Esophagus muscularis mucosa (tissue), 4 donors: ENCODE data around the gene PCDHGB3. TPM values are rescaled to one million over a fixed set of nuclear protein-coding genes. Genes with fewer than 3 reads are reported as not detected.
"Not testable (repeated sequence)": the region's sequence is repeated elsewhere in the genome, so short reads cannot be mapped to it uniquely, and the experiment has no call there.

Source experiments
- DNase-seq: peaks from one replicate; pipeline ENCODE4 v3.0.0-alpha.2; 2017; ENCODE audit errors: extremely low spot score
- H3K27ac ChIP-seq, 4 donors: fragments of 200-600 bp; sonication (generic); replicated peaks in 1 of 4; 1 replicate in 3 of 4; 2 replicates in 1 of 4; pipeline ENCODE4 v1.5.1; 2016 to 2019; ENCODE audit warnings: mild to moderate bottlenecking in 1 of 4
- H3K27me3 ChIP-seq, 4 donors: fragments of 200-600 bp; sonication (generic); one replicate each; pipeline versions ENCODE4 v1.5.1 to v1.6.0; 2016 to 2019
- H3K36me3 ChIP-seq, 4 donors: fragments of 200-600 bp; sonication (generic); one replicate each; pipeline ENCODE4 v1.5.1; 2016 to 2019
- H3K4me1 ChIP-seq, 4 donors: fragments of 200-600 bp; sonication (generic); one replicate each; pipeline ENCODE4 v1.5.1; 2016 to 2019
- H3K4me3 ChIP-seq, 4 donors: fragments of 200-600 bp; sonication (generic); 1 replicate in 2 of 4; 2 replicates in 2 of 4; pipeline ENCODE4 v1.5.1; 2016 to 2019; ENCODE audit warnings: mild to moderate bottlenecking in 4 of 4, moderate library complexity in 1 of 4
- H3K9me3 ChIP-seq, 4 donors: fragments of 200-600 bp; sonication (generic); 1 replicate in 3 of 4; 2 replicates in 1 of 4; pipeline ENCODE4 v1.5.1; 2016 to 2019
- CTCF ChIP-seq, 3 experiments: fragments of 200-600 bp in 2 of 3; fragments of 450-650 bp in 1 of 3; sonication (generic) in 2 of 3; IDR thresholded peaks; one replicate each; pipeline ENCODE4 v1.5.1; 2017 to 2019; ENCODE audit warnings: antibody characterized with exemption in 3 of 3, mild to moderate bottlenecking in 2 of 3, moderate library complexity in 1 of 3
- EP300 ChIP-seq: sonication (generic); formaldehyde crosslinking; IDR thresholded peaks from one replicate; pipeline ENCODE4 v1.6.1; 2017; ENCODE audit warnings: antibody characterized with exemption
- POLR2A ChIP-seq: fragments of 450-650 bp; IDR thresholded peaks from one replicate; pipeline ENCODE4 v1.6.1; 2017; ENCODE audit warnings: antibody characterized with exemption, moderate library complexity, mild to moderate bottlenecking, low read depth
- POLR2AphosphoS5 ChIP-seq, 2 donors: sonication (generic); formaldehyde crosslinking; IDR thresholded peaks; one replicate each; pipeline ENCODE4 v1.6.1; 2017; ENCODE audit warnings: antibody characterized with exemption in 2 of 2
- WGBS: methylation state at CpG from one replicate; pipeline ENCODE4 v1.1.5; 2018; 5-methylcytosine and 5-hydroxymethylcytosine counted together
- intact Hi-C: fragments of 100-400 bp; cut with DNase I; formaldehyde crosslinking; loops from one replicate; pipeline ENCODE4 v1.15.1; 2023
- total RNA-seq, 4 donors: library from RNA; depleted of rRNA; stranded (reverse); fragments of >200 nt; gene quantifications; one replicate each; pipeline versions ENCODE4 v1.1.0 to v1.2.1, GENCODE V29; 2016

Gene PCDHGB3
- total RNA-seq, 4 donors from 2014 or later, result 2.5 to 7.5 (median 3.8) TPM

- Histone ChIP-seq H3K27me3 (peaks cover 0 to 8% (median 0%) of the 10 kb centered on the region in 4 donors), H3K27ac (no peak overlapping the region), H3K36me3 (peaks cover 0 to 13% (median 9%) of the 10 kb centered on the region in 4 donors), H3K4me3 (no peak overlapping the region), H3K4me1 (no peaks in the 10 kb centered on the region), H3K9me3 (peaks cover 5 to 97% (median 95%) of the 10 kb centered on the region in 4 donors)
- intact Hi-C loops, result no loop called here
- TF ChIP-seq POLR2A, result no peak
- TF ChIP-seq EP300, result no peak
- TF ChIP-seq CTCF (IDR thresholded peaks at IDR 0.05), result no peak
- no peak for TF ChIP-seq POLR2AphosphoS5 (IDR thresholded peaks at IDR 0.05)
- DNase-seq, result no peak
- WGBS, result 47% methylated on average over 22 of the region's 43 CpGs
Observed at GRCh38 chr5:141384471-141385267, 14.6 kb downstream of the PCDHGB3 start.

GRCh38 chr5:141387557-141388311, 17.7 kb downstream of the PCDHGB3 start, which contains the start of gene PCDHGB4:
Gene PCDHGB4 (plus strand): TSS chr5:141387698. CDS start chr5:141387885, 187 bp downstream.
- TF ChIP-seq CTCF (IDR thresholded peaks at IDR 0.05), result peak in 2 of 3 experiments; percentile 8 to 28
- Histone ChIP-seq H3K36me3 (peaks cover 0 to 12% (median 8%) of the 10 kb centered on the region in 4 donors), H3K27me3 (peaks cover 0 to 12% (median 0%) of the 10 kb centered on the region in 4 donors), H3K9me3 (peaks cover 7 to 97% (median 97%) of the 10 kb centered on the region in 4 donors), H3K4me3 (peak within 1 kb of the TSS in 2 of 4 donors; percentile 31 to 33)
- H3K27ac ChIP-seq, intact Hi-C loops, DNase-seq, H3K4me1 ChIP-seq: not testable (repeated sequence)
- 18% methylated on average over 14 of the region's 40 CpGs for WGBS

- TF ChIP-seq POLR2AphosphoS5 (IDR thresholded peaks at IDR 0.05) (no peak), POLR2A (no peak), EP300 (no peak), CTCF (IDR thresholded peaks at IDR 0.05) (no peak)
- H3K4me1 ChIP-seq, result no peaks in the 10 kb centered on the region
- H3K27me3 ChIP-seq, result peaks cover 0 to 17% (median 0%) of the 10 kb centered on the region in 4 donors
- no peak overlapping the region for H3K4me3 ChIP-seq
- 44% methylated on average over 10 of the region's 10 CpGs for WGBS
- DNase-seq, result no peak
- peaks cover 6 to 97% (median 97%) of the 10 kb centered on the region in 4 donors for H3K9me3 ChIP-seq
- no peak overlapping the region for H3K27ac ChIP-seq
- intact Hi-C loops, result no loop called here
- peaks cover 0 to 18% (median 5%) of the 10 kb centered on the region in 4 donors for H3K36me3 ChIP-seq
Observed at GRCh38 chr5:141388661-141389060, 18.6 kb downstream of the PCDHGB3 start.

- TF ChIP-seq POLR2A (no peak), CTCF (IDR thresholded peaks at IDR 0.05) (no peak), POLR2AphosphoS5 (IDR thresholded peaks at IDR 0.05) (no peak), EP300 (no peak)
- peaks cover 12 to 97% (median 97%) of the 10 kb centered on the region in 4 donors for H3K9me3 ChIP-seq
- WGBS, result 41% methylated on average over 29 of the region's 77 CpGs
- H3K4me3 ChIP-seq, result peak overlapping the region in 1 of 4 donors; percentile 6
- H3K27ac ChIP-seq, result no peak overlapping the region
- no peak for DNase-seq
- no peaks in the 10 kb centered on the region for H3K4me1 ChIP-seq
- H3K27me3 ChIP-seq, result peaks cover 0 to 17% (median 0%) of the 10 kb centered on the region in 4 donors
- peaks cover 0 to 18% (median 5%) of the 10 kb centered on the region in 4 donors for H3K36me3 ChIP-seq
- intact Hi-C loops, result no loop called here
Observed at GRCh38 chr5:141389153-141390042, 19.4 kb downstream of the PCDHGB3 start.
